ENCODE measurements around the gene PDZRN3.

The PDZRN3 gene

GRCh38 chr3:73546961-73547360 is 77.8 kb downstream of the PDZRN3 start:
- Histone ChIP-seq H3K27me3 (ENCODE audit: insufficient read depth, low read length) (no peaks in the 10 kb centered on the region), H3K4me1 (ENCODE audit: control insufficient read depth, insufficient read depth, low read length, unreplicated experiment) (peaks cover 24% of the 10 kb centered on the region), H3K4me3 (ENCODE audit: low read depth, low read length) (peak overlapping the region; percentile 53), H2AFZ (ENCODE audit: low read length, unreplicated experiment) (peak overlapping the region; percentile 77), H3K27ac (ENCODE audit: low read depth, low read length) (peak overlapping the region; percentile 76), H3K79me2 (ENCODE audit: control insufficient read depth, insufficient read depth, low read length, unreplicated experiment) (no peaks in the 10 kb centered on the region), H3K36me3 (ENCODE audit: insufficient read depth, low read length) (no peaks in the 10 kb centered on the region)

DNA sequence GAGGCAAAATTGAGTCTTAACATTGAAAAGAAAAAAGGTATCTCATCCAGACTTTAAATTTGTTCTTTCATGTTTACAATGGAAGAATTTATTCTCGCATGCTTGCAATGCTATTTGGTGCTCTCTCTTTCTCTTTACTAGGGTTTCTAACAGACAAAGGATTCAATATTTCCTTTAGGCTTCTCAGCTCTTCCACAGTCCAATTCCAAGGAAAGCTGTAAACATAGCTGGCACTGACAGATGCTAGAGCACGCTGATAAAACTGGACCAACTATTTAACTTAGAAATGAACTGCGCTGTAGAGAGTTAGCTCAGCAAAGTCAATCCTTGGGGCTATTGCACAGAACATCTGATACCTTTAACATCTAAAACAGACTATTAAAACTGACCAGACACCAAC is 81.3 kb downstream of the PDZRN3 start:
- Histone ChIP-seq H3K27me3 (ENCODE audit: insufficient read depth, low read length) (no peaks in the 10 kb centered on the region), H2AFZ (ENCODE audit: low read length, unreplicated experiment) (no peak overlapping the region), H3K27ac (ENCODE audit: low read depth, low read length) (no peak overlapping the region), H3K4me1 (ENCODE audit: control insufficient read depth, insufficient read depth, low read length, unreplicated experiment) (peaks cover 37% of the 10 kb centered on the region), H3K4me3 (ENCODE audit: low read depth, low read length) (no peak overlapping the region), H3K79me2 (ENCODE audit: control insufficient read depth, insufficient read depth, low read length, unreplicated experiment) (no peaks in the 10 kb centered on the region), H3K36me3 (ENCODE audit: insufficient read depth, low read length) (no peaks in the 10 kb centered on the region)

GRCh38 chr3:73542136-73542535 is 82.6 kb downstream of the PDZRN3 start:
- H3K4me1 ChIP-seq (ENCODE audit: control insufficient read depth, insufficient read depth, low read length, unreplicated experiment): peaks cover 24% of the 10 kb centered on the region
- H3K27ac ChIP-seq (ENCODE audit: low read depth, low read length): no peak overlapping the region
- no peaks in the 10 kb centered on the region for H3K27me3 ChIP-seq (ENCODE audit: insufficient read depth, low read length)
- H3K79me2 ChIP-seq (ENCODE audit: control insufficient read depth, insufficient read depth, low read length, unreplicated experiment): no peaks in the 10 kb centered on the region
- no peak overlapping the region for H2AFZ ChIP-seq (ENCODE audit: low read length, unreplicated experiment)
- no peak overlapping the region for H3K4me3 ChIP-seq (ENCODE audit: low read depth, low read length)
- H3K36me3 ChIP-seq (ENCODE audit: insufficient read depth, low read length): no peaks in the 10 kb centered on the region

GRCh38 chr3:73540969-73541740 is 83.6 kb downstream of the PDZRN3 start:
- H3K4me3 ChIP-seq (ENCODE audit: low read depth, low read length): no peak overlapping the region
- no peak overlapping the region for H2AFZ ChIP-seq (ENCODE audit: low read length, unreplicated experiment)
- H3K27me3 ChIP-seq (ENCODE audit: insufficient read depth, low read length): no peaks in the 10 kb centered on the region
- H3K4me1 ChIP-seq (ENCODE audit: control insufficient read depth, insufficient read depth, low read length, unreplicated experiment): peaks cover 15% of the 10 kb centered on the region
- H3K79me2 ChIP-seq (ENCODE audit: control insufficient read depth, insufficient read depth, low read length, unreplicated experiment): no peaks in the 10 kb centered on the region
- H3K27ac ChIP-seq (ENCODE audit: low read depth, low read length): peak overlapping the region; percentile 54
- H3K36me3 ChIP-seq (ENCODE audit: insufficient read depth, low read length): no peaks in the 10 kb centered on the region

DNA sequence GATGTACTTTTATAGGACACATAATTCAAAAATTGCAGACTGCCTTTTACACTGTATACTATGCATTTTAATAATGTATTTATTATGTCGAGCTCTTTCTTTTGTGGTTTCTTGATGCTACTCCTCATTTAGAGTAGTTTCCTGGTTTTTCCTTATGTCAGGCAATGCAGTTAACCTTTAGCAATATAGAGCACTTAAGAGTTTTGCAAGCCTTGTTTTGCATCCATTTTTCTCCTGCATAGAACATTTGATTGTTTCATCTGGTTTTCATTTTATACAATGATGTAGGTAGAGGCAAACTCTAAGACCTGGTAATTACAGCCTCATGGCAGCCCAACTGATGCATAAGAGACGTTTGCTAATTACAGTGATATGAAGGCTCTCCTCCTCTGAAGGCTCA is 86.3 kb downstream of the PDZRN3 start:
- no peak overlapping the region for H2AFZ ChIP-seq (ENCODE audit: low read length, unreplicated experiment)
- no peaks in the 10 kb centered on the region for H3K27me3 ChIP-seq (ENCODE audit: insufficient read depth, low read length)
- no peak overlapping the region for H3K4me3 ChIP-seq (ENCODE audit: low read depth, low read length)
- H3K27ac ChIP-seq (ENCODE audit: low read depth, low read length): no peak overlapping the region
- no peaks in the 10 kb centered on the region for H3K79me2 ChIP-seq (ENCODE audit: control insufficient read depth, insufficient read depth, low read length, unreplicated experiment)
- peaks cover 15% of the 10 kb centered on the region for H3K4me1 ChIP-seq (ENCODE audit: control insufficient read depth, insufficient read depth, low read length, unreplicated experiment)
- no peaks in the 10 kb centered on the region for H3K36me3 ChIP-seq (ENCODE audit: insufficient read depth, low read length)

DNA sequence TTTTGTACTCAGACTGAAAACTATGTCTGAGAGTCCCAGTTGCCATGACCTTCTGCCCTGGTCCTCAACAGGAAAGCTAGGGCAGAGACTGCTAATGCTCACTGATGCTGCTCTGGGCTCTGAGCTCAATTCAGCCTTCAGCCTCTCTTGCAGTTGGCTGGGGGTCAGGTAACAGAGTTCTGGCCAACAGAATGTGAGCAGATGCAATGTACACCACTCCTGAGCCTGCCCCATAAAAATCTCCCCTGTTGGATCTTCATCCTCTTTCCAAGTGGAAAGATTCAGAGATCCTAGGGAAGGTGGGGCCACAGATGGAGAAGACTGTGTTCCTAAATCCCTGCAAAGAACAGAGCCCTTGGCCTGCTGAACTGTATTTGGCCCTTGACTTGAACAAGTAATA is 87.8 kb downstream of the PDZRN3 start:
- no peaks in the 10 kb centered on the region for H3K27me3 ChIP-seq (ENCODE audit: insufficient read depth, low read length)
- H3K4me1 ChIP-seq (ENCODE audit: control insufficient read depth, insufficient read depth, low read length, unreplicated experiment): peaks cover 15% of the 10 kb centered on the region
- H3K79me2 ChIP-seq (ENCODE audit: control insufficient read depth, insufficient read depth, low read length, unreplicated experiment): no peaks in the 10 kb centered on the region
- no peak overlapping the region for H3K4me3 ChIP-seq (ENCODE audit: low read depth, low read length)
- H3K27ac ChIP-seq (ENCODE audit: low read depth, low read length): no peak overlapping the region
- H3K36me3 ChIP-seq (ENCODE audit: insufficient read depth, low read length): no peaks in the 10 kb centered on the region
- no peak overlapping the region for H2AFZ ChIP-seq (ENCODE audit: low read length, unreplicated experiment)

DNA sequence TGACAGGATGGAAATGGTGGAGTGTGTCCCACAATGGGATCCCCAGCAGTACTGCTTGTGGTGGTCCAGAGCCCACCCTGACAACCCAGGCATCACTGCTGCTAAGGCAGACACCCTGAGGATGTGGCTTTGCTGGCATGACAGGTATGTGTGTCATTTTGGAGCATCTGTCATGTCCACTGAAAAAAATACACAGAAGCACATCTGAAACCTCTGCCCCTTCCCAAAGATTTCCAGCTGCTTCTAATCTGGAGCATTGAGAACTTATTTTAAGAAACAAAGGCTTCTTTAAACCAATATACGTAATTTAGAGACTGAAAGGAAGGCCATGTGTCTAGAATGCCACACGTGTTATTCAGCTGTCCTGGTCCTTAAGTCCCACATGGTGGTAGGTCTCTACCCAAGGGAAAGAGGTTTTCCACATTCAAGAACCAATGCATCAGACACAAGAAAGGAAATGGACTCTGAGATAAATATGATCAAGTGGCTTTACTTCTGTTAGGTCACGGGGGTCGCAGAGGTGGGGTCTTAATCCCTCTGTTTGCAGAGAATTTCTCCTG is 88.3 kb downstream of the PDZRN3 start:
- no peak overlapping the region for H2AFZ ChIP-seq (ENCODE audit: low read length, unreplicated experiment)

DNA sequence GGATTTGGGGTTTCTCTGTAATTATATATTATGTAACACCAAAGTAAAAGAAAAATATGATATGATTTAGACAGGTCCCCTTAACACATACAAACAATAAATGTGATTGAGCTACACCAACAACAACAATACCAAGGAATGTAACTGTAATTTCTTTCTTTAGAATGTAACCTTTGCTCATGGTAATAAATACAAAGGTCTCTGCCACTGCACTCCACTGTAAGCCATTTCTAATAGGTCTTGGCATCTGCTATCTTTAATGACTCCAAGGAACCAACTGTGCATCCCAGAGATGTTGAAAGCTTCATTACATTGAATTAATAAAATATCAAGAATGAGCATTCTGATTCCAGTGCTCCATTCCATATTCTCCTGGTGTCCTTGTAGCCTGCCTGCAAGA is 88.8 kb downstream of the PDZRN3 start:
- Histone ChIP-seq H3K4me1 (ENCODE audit: control insufficient read depth, insufficient read depth, low read length, unreplicated experiment) (peaks cover 5% of the 10 kb centered on the region), H3K27ac (ENCODE audit: low read depth, low read length) (no peak overlapping the region), H2AFZ (ENCODE audit: low read length, unreplicated experiment) (no peak overlapping the region), H3K79me2 (ENCODE audit: control insufficient read depth, insufficient read depth, low read length, unreplicated experiment) (no peaks in the 10 kb centered on the region), H3K36me3 (ENCODE audit: insufficient read depth, low read length) (no peaks in the 10 kb centered on the region), H3K4me3 (ENCODE audit: low read depth, low read length) (no peak overlapping the region), H3K27me3 (ENCODE audit: insufficient read depth, low read length) (no peaks in the 10 kb centered on the region)

More for the DNA sequence above, 88.3 kb downstream of the PDZRN3 start:
- H3K79me2 ChIP-seq (ENCODE audit: control insufficient read depth, insufficient read depth, low read length, unreplicated experiment): no peaks in the 10 kb centered on the region
- H3K27ac ChIP-seq (ENCODE audit: low read depth, low read length): no peak overlapping the region
- H3K4me3 ChIP-seq (ENCODE audit: low read depth, low read length): no peak overlapping the region
- no peaks in the 10 kb centered on the region for H3K27me3 ChIP-seq (ENCODE audit: insufficient read depth, low read length)
- H3K36me3 ChIP-seq (ENCODE audit: insufficient read depth, low read length): no peaks in the 10 kb centered on the region
- H3K4me1 ChIP-seq (ENCODE audit: control insufficient read depth, insufficient read depth, low read length, unreplicated experiment): peaks cover 10% of the 10 kb centered on the region

- H3K79me2 ChIP-seq (ENCODE audit: control insufficient read depth, insufficient read depth, low read length, unreplicated experiment): no peaks in the 10 kb centered on the region
- no peaks in the 10 kb centered on the region for H3K36me3 ChIP-seq (ENCODE audit: insufficient read depth, low read length)
- no peak overlapping the region for H2AFZ ChIP-seq (ENCODE audit: low read length, unreplicated experiment)
- no peaks in the 10 kb centered on the region for H3K4me1 ChIP-seq (ENCODE audit: control insufficient read depth, insufficient read depth, low read length, unreplicated experiment)
- no peak overlapping the region for H3K4me3 ChIP-seq (ENCODE audit: low read depth, low read length)
- no peaks in the 10 kb centered on the region for H3K27me3 ChIP-seq (ENCODE audit: insufficient read depth, low read length)
- H3K27ac ChIP-seq (ENCODE audit: low read depth, low read length): no peak overlapping the region
Measured at GRCh38 chr3:73535137-73535536, 89.6 kb downstream of the PDZRN3 start.

DNA sequence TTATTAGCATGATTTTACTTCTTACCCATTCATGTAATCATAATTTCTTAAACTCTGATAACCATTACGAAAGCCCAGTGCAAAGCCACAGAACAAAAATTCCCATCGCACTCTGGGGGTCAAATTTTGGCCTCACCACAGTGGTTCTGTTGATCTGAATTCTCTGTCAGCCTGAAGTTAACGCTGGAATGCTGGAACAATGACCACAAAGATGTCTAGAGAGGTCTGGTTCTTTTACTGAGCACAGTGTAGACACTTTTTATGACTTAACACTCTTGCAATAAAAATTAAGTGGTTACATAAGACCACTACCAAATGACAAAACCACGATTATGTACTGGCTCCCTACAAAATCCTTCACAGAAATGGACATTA is 94.7 kb downstream of the PDZRN3 start:
- H3K36me3 ChIP-seq (ENCODE audit: insufficient read depth, low read length): no peaks in the 10 kb centered on the region
- no peak overlapping the region for H2AFZ ChIP-seq (ENCODE audit: low read length, unreplicated experiment)
- no peak overlapping the region for H3K4me3 ChIP-seq (ENCODE audit: low read depth, low read length)
- H3K27me3 ChIP-seq (ENCODE audit: insufficient read depth, low read length): no peaks in the 10 kb centered on the region
- H3K79me2 ChIP-seq (ENCODE audit: control insufficient read depth, insufficient read depth, low read length, unreplicated experiment): no peaks in the 10 kb centered on the region
- H3K27ac ChIP-seq (ENCODE audit: low read depth, low read length): no peak overlapping the region
- peaks cover 3% of the 10 kb centered on the region for H3K4me1 ChIP-seq (ENCODE audit: control insufficient read depth, insufficient read depth, low read length, unreplicated experiment)

GRCh38 chr3:73529308-73530021 is 95.3 kb downstream of the PDZRN3 start:
- Histone ChIP-seq H3K4me3 (ENCODE audit: low read depth, low read length) (no peak overlapping the region), H2AFZ (ENCODE audit: low read length, unreplicated experiment) (no peak overlapping the region), H3K36me3 (ENCODE audit: insufficient read depth, low read length) (no peaks in the 10 kb centered on the region), H3K4me1 (ENCODE audit: control insufficient read depth, insufficient read depth, low read length, unreplicated experiment) (peaks cover 3% of the 10 kb centered on the region), H3K27me3 (ENCODE audit: insufficient read depth, low read length) (no peaks in the 10 kb centered on the region), H3K27ac (ENCODE audit: low read depth, low read length) (no peak overlapping the region), H3K79me2 (ENCODE audit: control insufficient read depth, insufficient read depth, low read length, unreplicated experiment) (no peaks in the 10 kb centered on the region)
